Measurements from ENCODE around the gene NOL7. TPM values are rescaled to one million over a fixed set of nuclear protein-coding genes. Genes with fewer than 3 reads are reported as not detected.

Gene NOL7
- total and polyA plus RNA-seq, 4 donors = 25.6 to 43.0 (median 31.0) TPM

GRCh38 chr6:13629459-13630116 is 14.5 kb downstream of the NOL7 start:
- H3K27ac ChIP-seq (ENCODE audit: low read depth in 1 of 2, low read length in 2 of 2) = no peak overlapping the region
- 71% methylated on average over 4 of the region's 4 CpGs for WGBS
- H3K9ac ChIP-seq (ENCODE audit: low read depth in 1 of 2, low read length in 2 of 2) = no peak overlapping the region
- H3K9me3 ChIP-seq (ENCODE audit: control insufficient read depth in 4 of 4, low read length in 3 of 4) = no peaks in the 10 kb centered on the region
- no peak for DNase-seq (ENCODE audit: low spot score)
- H3K27me3 ChIP-seq (ENCODE audit: control insufficient read depth in 4 of 4, insufficient read depth in 4 of 4, low read length in 3 of 4) = no peaks in the 10 kb centered on the region
- peaks cover 0 to 46% (median 18%) of the 10 kb centered on the region in 4 donors for H3K36me3 ChIP-seq (ENCODE audit: control insufficient read depth in 4 of 4, insufficient read depth in 3 of 4, low read depth in 1 of 4, low read length in 3 of 4)
- no peak for TF ChIP-seq JUND (IDR thresholded peaks at IDR 0.05)
- no peaks in the 10 kb centered on the region for H3K4me1 ChIP-seq (ENCODE audit: control insufficient read depth in 4 of 4, insufficient read depth in 4 of 4, low read length in 3 of 4)
- no peak overlapping the region for H3K4me3 ChIP-seq (ENCODE audit: low read depth in 1 of 3, low read length in 3 of 3)

GRCh38 chr6:13630499-13630898 is 15.4 kb downstream of the NOL7 start:
- TF ChIP-seq REST (IDR thresholded peaks at IDR 0.05) (no peak), CTCF (IDR thresholded peaks at IDR 0.05; ENCODE audit: low read depth, low read length, missing input control) (no peak), GABPA (IDR thresholded peaks at IDR 0.05 in 1 of 2, conservative IDR thresholded peaks at IDR 0.05 in 1 of 2) (no peak), ATF3 (IDR thresholded peaks at IDR 0.05) (no peak), FOXA1 (IDR thresholded peaks at IDR 0.05) (no peak), JUND (IDR thresholded peaks at IDR 0.05) (no peak), RAD21 (IDR thresholded peaks at IDR 0.05) (no peak), RXRA (IDR thresholded peaks at IDR 0.05) (no peak), HNF4G (IDR thresholded peaks at IDR 0.05) (no peak), ZBTB33 (IDR thresholded peaks at IDR 0.05) (no peak), SP1 (IDR thresholded peaks at IDR 0.05) (no peak), NR2F2 (IDR thresholded peaks at IDR 0.05) (no peak), TAF1 (conservative IDR thresholded peaks at IDR 0.05) (no peak), HNF4A (conservative IDR thresholded peaks at IDR 0.05) (no peak)
- Histone ChIP-seq H3K9me3 (ENCODE audit: control insufficient read depth in 4 of 4, low read length in 3 of 4) (no peaks in the 10 kb centered on the region), H3K4me1 (ENCODE audit: control insufficient read depth in 4 of 4, insufficient read depth in 4 of 4, low read length in 3 of 4) (no peaks in the 10 kb centered on the region), H3K9ac (ENCODE audit: low read depth in 1 of 2, low read length in 2 of 2) (no peak overlapping the region), H3K27ac (ENCODE audit: low read depth in 1 of 2, low read length in 2 of 2) (no peak overlapping the region), H3K4me3 (ENCODE audit: low read depth in 1 of 3, low read length in 3 of 3) (no peak overlapping the region), H3K36me3 (ENCODE audit: control insufficient read depth in 4 of 4, insufficient read depth in 3 of 4, low read depth in 1 of 4, low read length in 3 of 4) (peaks cover 0 to 40% (median 15%) of the 10 kb centered on the region in 4 donors), H3K27me3 (ENCODE audit: control insufficient read depth in 4 of 4, insufficient read depth in 4 of 4, low read length in 3 of 4) (no peaks in the 10 kb centered on the region)
- no peak for DNase-seq (ENCODE audit: low spot score)
- 98% methylated on average over 1 of the region's 1 CpG for WGBS

Measured in liver (tissue), 9 donors.